HG02763 (cell line): ENCODE measurements around the gene PTPRR.

Experiments
- ATAC-seq: cut with Tn5 transposase; IDR thresholded peaks from one replicate; pipeline ENCODE4 v1.9.1; 2021; ENCODE audit warnings: mild to moderate bottlenecking, moderate library complexity; ENCODE audit not compliant: unreplicated experiment

The PTPRR gene

GRCh38 chr12:70706611-70707010 lies 213.9 kb downstream of the PTPRR start:
- ATAC-seq: no peak

DNA sequence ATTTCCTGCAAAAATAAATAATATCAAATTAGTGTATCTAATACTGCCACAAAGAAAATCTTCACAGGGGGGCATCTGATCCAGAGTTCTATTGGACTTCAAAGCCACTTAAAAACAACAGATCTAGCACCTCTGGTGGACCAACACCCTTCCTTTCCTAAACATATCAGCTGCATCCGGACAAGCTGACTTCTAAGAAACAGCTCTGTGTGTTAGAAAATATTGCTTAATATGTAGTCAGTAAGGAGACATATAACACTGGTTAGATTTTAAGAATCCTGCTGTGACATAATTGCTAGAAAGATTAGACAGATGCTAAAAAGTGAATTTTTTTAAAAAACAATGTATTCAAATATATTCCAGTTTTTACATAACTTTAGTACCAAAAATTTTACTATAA lies 222.2 kb downstream of the PTPRR start:
- ATAC-seq: no peak

- ATAC-seq: no peak
Measured at GRCh38 chr12:70695361-70696023, 225.0 kb downstream of the PTPRR start.

GRCh38 chr12:70692681-70693288 lies 227.8 kb downstream of the PTPRR start:
- ATAC-seq: no peak

DNA sequence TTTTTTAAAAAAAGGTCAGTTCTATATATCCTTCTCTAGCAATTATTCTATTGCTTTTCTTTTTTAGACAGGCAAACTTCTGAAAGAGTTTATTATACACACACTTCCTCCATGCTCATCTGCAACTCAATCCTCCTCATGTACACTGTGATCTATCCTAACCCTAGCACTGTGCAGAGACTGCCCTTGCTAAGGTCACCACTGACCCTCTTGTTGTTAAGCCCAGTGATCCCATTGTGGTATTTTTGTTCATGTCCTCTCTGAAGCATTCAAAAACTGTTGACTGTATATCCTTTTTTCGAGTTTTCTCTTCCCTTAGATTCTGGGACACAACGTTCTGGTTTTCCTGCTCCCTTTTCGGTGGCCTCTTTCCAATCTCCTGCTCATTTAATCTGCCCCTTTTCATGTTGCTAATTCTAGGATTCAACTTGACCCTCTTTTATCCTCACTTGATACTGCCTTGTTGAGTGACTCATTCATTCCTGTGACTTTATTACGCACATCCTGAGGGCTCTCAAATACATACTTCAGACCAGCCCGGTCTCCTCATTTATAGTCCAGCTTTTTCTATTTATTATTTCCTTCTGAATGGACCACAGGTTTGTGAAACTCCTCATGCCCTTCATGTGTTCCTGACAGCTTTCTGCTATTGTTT lies 229.4 kb downstream of the PTPRR start:
- ATAC-seq: no peak

DNA sequence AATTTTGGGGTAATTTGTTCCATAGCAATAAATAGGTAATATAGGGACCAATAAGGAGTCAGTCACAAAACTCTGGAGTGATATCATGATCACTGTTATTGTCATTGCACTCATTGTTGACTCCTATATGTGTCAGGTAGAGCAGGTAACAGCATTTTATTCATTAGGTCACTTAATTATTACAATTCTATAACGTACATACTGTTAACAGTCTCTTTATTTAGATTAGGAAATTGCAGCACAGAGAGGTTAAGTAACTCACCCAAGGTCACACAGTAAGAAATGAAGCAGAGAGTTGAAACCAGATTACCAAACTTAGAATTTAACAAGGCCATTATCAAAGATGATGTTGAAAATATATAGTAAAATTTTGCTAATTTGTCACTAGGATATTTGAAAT lies 233.6 kb downstream of the PTPRR start:
- ATAC-seq: no peak

DNA sequence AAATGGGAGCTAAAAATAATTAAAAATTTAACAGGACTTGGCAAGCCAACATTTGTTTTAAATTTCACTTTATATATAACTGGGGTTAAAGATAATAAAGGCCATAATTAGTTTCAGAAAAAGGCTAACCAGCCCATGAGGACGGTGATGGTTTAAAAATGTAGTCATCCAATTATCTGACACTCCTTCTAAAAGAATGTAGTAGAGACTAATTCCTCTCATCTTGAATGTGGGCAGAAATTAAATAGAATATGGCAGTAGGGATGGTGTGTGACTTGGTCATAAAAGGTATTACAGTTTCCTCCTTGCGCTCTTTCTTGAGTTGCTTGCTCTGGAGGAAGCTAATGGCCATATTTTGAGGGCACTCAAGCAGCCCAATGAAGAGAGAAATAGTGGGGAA lies 234.2 kb downstream of the PTPRR start:
- no peak for ATAC-seq

DNA sequence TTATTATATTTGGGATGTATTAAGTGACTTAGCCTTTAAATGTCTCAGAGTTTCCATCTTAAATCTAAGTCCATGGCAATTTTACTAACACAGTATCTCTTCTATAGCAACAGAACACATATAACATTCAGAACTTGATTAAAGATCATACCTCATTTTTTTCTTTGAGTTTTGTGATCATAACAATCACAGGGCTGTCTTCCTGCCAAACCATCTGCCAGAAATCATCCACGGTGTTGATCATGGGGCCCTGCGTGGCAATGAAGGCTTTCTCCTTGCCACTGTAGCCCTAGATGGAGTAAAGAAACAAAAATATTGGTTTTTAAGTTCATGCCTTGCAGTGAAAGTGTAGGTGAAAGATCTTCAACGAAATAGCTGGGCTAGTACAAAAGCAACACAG lies 236.6 kb downstream of the PTPRR start:
- ATAC-seq: no peak

GRCh38 chr12:70671698-70672097 lies 248.8 kb downstream of the PTPRR start:
- no peak for ATAC-seq

- ATAC-seq: no peak
Measured at GRCh38 chr12:70670948-70671347, 249.6 kb downstream of the PTPRR start.

GRCh38 chr12:70667253-70667652 lies 253.3 kb downstream of the PTPRR start:
- no peak for ATAC-seq

DNA sequence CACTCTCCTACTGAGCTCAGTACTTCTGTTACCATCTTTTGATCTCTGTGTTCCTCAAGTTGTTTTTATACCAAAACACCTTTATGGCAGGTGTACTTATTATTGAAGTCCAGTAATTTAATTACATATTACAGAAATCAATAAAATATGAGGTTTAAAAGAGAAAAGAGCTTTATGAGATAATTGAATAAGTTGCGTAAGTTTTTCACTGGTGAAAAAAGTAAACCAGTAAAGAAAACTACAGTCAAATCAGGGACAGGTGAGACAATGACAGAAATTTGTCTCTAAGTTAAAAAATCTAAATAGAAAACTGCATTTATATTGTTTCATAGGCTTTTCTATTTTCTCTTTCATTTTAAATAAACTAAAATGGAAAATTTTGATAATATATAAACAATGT lies 254.2 kb downstream of the PTPRR start:
- no peak for ATAC-seq

- ATAC-seq: no peak
Measured at GRCh38 chr12:70664465-70664881, 256.1 kb downstream of the PTPRR start.

DNA sequence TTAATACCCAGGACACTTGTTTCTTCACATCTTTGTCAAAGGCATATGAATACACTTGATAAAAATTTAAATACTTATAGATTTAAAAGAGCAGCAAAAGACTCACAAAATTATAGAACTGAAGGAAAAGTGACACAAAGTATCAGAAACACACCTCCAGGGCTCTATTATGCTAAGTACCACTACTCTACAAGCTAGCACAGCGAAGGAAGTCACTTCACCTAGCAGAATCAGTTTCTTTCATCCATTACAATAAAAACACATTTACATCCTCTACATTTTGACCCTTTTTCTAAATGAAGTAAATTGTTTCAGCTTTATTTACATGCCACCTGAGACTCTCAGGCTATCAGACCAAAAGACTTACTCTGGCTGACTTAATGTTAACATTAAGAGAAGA lies 256.7 kb downstream of the PTPRR start:
- no peak for ATAC-seq

DNA sequence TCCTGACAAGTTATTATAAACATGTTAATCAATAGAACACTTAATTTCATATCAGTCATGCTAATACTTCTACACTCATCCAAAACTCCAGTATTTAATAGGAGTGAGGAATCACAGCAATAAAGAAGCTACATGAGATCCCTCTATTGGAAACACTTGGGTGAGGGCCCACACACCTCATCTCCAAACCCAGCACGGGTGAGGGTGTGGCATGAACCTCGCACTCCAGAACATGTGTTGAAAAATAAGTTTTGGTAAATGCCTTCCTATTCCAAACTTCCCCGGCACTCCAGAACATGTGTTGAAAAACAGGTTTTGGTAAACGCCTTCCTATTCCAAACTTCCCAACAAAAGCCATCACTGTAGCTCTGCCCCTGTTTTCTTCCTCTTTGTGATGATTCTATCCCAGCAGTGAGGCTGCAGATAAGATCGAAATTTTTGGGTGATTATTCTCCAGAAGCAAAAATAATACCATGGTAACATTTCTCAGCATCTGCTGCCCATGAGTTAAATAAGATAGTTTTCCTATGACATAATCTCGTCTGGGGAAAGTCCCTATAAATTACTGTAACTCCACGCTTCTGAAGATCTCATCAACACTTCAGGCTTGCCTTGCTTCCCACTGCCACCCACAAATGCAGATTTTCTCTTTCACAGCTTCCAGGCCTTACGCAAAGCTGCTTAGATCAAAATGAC lies 258.9 kb downstream of the PTPRR start:
- ATAC-seq: no peak

DNA sequence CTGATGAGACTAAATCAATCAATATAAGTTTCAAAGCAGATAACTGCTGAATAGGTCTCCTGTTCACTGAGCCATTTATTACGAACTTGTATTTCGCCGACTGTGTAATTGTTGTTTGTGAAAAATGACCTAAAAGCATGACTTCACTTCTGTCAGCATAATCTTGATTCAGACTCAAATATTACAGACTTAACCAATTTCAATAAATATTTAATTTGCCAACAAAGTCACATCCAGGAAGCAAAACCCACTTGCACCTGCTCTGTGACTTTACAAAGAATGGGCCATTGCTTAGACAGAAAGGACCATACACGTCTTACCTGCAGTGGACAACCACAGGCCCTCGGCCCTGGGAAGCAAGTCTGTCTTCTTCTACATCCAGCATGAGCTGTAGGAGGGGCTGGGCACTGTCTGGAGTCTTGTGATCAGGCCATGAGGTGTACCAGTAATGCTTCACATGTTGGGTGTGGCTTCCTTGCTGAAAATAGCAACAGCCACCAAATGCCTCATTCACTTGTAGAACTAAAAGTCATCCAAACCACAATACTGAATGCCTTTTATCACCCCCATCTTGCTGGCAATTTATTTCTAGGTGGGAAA lies 259.8 kb downstream of the PTPRR start:
- ATAC-seq: no peak

GRCh38 chr12:70660002-70660604 lies 260.4 kb downstream of the PTPRR start:
- ATAC-seq: no peak

DNA sequence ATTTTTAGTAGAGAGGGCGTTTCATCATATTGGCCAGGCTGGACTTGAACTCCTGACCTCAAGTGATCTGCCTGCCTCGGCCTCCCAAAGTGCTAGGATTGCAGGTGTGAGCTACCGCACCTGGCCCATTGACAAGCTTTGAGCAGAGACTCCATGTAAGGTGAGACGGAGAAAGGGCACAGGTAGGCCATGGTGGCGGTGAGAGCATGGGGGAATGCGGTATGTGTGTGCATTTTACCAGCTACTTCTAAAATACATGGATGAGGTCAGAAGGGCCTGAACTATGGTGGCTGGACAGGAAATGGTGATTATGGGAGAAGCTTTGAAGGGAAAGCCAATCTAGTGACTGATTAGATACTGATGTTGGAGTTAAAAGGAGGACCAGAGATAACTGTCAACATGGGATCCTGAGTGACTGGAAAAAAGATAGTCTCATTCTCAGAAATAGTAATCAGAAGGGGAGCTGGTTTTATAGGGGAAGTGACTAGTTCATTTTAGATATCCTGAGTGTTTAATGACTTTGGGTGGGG lies 261.4 kb downstream of the PTPRR start:
- no peak for ATAC-seq

DNA sequence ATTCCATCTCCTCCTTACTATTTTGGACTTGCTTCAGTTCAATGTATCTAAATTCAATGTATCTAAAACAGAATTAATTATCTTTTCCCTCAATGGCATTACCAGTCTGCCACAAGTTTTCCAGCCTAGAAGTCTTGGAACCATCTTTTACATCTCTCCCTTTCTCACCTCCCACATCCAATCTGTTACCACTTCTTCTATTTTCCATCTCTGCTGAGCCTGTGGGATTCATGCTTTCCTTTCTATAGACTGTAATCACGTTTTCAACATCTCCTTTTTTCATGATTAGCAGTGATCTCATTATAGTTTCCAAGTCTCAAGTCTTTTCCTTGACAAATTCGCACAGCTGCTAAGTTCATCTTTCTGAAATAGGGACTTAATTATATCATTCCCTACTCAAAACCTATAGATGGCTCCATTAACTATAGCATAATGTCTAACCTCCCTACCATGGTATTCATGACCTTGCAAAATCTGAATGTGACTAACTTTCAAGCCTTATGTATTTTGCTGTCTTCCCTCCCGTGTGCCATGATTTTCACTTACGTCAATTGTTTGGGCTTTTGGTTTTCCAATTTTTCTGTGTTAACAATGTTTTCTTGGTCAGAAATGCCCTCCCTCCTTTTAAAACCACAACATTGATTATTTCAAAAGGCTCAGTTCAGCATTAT lies 262.8 kb downstream of the PTPRR start:
- no peak for ATAC-seq

DNA sequence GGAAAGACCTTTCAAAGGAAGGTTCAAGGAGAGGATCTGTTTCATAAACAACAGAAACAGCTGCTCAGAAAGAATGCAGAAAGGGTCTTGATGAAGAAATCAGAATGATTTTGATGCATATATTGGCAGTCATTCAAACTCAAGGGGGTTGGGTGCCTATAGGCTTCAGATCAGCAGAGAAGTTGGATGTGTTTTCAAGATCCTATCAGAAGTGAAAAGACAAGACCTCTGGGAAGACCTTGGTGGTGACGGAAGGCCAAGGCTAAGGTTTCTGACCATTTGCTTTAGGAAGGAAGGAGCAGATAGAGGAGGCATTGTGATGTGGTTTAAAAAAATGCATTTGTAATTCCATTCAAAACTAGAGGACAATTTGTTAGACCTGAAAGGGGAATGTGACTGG lies 268.1 kb downstream of the PTPRR start:
- ATAC-seq: no peak
